ENCODE results near the gene CRACDL.

CRACDL gene

DNA sequence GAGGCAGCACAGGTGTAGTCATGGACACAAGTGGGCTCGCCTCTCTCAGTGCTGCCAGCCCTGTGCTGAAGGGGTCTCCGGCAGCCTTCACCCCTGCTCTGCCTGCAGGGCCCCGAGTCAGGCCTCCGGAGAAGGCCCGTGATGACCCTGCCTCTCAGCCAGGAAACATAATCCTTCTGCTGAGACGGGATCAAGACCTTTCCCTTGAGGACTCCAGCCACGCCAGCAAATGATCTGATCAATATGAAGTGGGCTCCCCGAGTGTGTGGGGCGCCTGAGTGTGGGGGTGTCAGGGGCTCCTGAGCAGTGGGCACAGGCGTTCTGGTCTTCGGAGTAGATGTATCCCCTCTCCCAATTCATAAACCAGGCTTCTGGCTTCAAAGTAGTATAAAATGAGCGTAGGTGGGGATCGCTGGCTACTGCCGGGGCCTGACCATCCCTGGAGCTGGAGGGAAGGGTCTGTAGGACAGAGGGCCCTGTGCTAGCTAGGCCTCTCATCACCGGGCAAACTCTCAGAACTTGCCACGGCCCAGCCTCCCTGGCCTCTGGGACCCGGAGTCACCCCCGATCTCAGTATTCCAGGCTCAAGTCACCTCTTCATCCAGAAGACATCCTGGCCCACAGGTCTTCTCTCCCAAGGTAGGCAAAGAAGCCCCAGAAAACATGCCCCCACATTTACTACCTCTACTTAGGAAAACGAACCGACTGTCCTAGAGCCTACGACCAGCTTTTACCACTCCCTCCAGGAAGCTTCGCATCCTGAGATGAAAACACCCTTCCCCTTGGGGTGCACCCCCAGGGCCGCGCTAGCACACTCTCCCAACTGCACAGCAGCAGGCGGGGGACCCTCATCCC is 33.6 kb downstream of the CRACDL start:
- TF ChIP-seq, protein P1, sequence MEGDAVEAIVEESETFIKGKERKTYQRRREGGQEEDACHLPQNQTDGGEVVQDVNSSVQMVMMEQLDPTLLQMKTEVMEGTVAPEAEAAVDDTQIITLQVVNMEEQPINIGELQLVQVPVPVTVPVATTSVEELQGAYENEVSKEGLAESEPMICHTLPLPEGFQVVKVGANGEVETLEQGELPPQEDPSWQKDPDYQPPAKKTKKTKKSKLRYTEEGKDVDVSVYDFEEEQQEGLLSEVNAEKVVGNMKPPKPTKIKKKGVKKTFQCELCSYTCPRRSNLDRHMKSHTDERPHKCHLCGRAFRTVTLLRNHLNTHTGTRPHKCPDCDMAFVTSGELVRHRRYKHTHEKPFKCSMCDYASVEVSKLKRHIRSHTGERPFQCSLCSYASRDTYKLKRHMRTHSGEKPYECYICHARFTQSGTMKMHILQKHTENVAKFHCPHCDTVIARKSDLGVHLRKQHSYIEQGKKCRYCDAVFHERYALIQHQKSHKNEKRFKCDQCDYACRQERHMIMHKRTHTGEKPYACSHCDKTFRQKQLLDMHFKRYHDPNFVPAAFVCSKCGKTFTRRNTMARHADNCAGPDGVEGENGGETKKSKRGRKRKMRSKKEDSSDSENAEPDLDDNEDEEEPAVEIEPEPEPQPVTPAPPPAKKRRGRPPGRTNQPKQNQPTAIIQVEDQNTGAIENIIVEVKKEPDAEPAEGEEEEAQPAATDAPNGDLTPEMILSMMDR (IDR thresholded peaks at IDR 0.05): no peak

DNA sequence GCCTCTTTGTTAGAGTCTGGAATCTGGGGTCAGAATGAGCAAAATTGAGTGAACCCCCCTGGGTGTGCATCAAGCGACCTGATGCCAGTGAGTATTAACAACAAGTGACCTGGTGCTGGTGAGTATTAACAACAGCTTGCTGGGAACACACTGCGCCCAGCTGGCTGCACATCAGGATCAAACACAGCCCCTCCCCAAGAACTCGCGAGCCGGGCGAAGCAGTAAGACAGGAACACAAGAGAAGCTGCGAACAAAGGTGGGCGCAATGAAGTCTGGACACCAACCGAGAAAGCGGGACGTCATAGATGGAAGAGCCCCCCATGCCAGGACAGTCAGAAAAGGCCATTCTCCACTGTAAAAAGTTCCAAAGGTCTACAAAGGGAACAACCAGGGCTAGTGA is 34.3 kb downstream of the CRACDL start:
- TF ChIP-seq, protein P1 (IDR thresholded peaks at IDR 0.05): no peak

DNA sequence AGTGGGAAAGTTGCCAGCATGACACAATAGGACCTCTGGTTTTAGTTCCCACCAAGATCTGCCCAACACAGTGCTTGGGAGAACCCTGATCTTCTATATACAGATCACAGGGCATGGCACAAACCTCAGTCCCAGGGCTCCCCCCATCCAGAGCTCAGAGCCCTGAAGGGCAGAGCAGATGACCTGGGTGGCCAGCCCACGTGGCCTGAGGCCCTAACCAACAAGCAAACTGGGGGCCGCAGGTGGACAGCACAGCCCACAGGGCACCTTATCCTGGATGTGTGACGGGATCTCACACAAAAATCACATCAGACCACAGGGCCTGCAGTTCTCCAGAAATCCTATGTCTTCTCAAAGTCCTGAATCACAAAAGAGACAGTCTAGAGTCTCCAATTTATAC is 34.7 kb downstream of the CRACDL start:
- TF ChIP-seq, protein P1 (IDR thresholded peaks at IDR 0.05): no peak

DNA sequence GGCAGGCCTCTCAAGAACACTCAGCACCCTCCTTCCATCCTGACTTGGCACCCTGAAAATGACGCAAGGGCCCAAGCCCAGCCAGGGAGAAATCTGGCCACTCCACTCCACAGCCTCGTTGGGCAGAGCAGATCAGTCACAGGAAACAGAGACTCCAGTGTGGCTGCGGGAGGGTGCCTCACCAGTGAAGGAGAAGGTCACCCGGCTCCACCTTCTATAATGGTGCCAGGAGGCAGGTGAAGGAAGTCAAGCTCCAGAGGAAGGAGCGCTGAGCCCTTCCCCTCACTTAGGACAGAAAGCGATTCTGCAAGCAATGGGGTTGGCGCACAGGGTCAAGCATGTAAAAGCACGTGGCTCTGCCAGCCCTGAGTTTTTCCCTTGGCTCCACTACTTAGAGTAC is 35.3 kb downstream of the CRACDL start:
- TF ChIP-seq, protein P1 (IDR thresholded peaks at IDR 0.05): no peak

DNA sequence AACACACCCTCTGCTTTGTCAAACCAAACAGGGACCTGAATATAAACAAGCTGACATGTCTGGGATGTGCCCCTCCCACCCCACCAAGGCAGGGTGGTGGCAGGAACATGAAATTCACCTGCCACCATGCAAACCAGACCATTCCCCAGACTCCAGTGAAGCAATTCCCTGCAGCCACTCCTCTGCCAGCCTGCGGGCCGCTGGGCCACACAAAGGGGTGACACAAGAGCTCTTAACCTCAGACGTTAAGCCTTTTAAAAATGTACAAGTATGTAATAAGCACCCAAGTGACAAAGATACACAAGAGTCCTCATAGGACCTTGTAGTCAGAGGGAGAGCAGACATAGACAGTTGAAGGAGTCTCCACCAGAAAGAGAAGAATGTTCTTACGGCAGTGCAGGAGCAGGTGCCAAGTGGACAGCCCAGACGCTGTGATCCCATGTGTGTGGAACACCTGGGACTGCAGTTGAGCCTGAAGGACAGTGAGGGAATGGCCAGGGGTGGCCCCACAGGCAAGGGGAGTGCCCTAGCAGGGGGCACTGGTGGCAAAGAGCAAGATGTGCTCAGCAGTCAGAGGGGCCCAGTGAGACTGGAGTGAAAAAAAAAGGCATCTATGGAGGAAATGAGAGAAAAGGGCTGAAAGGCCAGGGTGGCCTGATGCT is 36.9 kb downstream of the CRACDL start:
- TF ChIP-seq, protein P1 (IDR thresholded peaks at IDR 0.05): no peak

DNA sequence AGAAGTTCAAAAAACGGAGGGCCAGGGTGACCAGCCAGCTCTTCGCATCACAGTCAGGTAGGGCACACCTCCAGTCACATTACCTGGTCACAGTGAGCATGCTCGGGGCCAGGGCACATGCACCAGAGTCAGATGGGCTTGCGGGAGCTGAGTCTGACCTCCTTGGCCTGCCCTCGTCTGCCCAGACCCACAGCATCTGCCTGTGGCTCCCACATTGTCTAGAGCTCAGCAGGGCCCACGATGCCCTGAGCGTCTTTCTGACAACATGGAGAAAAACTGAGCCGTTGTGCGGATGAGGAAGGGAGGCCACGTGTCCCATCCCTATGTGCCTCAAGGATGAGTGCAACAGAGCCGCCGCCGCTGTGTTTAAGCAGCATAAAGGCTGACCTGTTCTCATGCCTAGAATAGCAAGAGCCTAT is 37.6 kb downstream of the CRACDL start:
- TF ChIP-seq, protein P1 (IDR thresholded peaks at IDR 0.05): no peak

DNA sequence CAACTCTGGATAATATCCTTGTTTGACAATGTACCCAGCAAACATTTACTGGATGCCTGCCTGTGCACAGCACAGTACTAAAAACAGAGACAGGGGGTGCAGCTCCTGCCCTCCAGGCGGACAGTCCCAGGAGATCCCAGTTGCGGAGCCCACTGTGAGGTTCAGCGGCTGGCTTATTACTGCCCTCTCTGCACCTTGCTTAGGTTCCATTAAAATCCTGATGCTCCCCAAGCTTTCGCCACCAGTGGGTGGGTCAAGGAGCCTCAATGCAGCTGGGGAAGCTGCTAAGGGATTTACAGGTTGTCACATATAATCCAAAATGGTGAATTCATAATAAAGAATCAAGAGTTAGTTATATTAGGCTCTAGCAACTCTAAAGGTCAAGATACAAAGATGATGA is 38.3 kb downstream of the CRACDL start:
- TF ChIP-seq, protein P1 (IDR thresholded peaks at IDR 0.05): no peak
